Measurements from ENCODE around the gene OR5AN1.
"Not testable (repeated sequence)": the region's sequence is repeated elsewhere in the genome, so short reads cannot be mapped to it uniquely, and the experiment has no call there.

OR5AN1 gene

GRCh38 chr11:59336931-59337330 lies 21.8 kb upstream of the OR5AN1 start:
- TF ChIP-seq PRDM6 (tag by site-specific recombination; IDR thresholded peaks at IDR 0.05) (no peak), GFI1B (tag by site-specific recombination; IDR thresholded peaks at IDR 0.05) (no peak), YY1 (tag by site-specific recombination; IDR thresholded peaks at IDR 0.05) (no peak), ZNF211 (tag by site-specific recombination; IDR thresholded peaks at IDR 0.05; ENCODE audit: low read depth) (no peak), ZNF501 (tag by site-specific recombination; IDR thresholded peaks at IDR 0.05) (no peak)
- Histone ChIP-seq H3K36me3 (ENCODE audit: control insufficient read depth in 2 of 2, insufficient read depth in 1 of 2, low read length in 2 of 2) (no peaks in the 10 kb centered on the region), H3K4me3 (ENCODE audit: low read depth, low read length) (no peak overlapping the region), H3K4me1 (ENCODE audit: control insufficient read depth, insufficient read depth, low read length) (no peaks in the 10 kb centered on the region), H3K9me3 (ENCODE audit: control insufficient read depth, insufficient read depth, low read depth, low read length) (no peaks in the 10 kb centered on the region), H3K27ac (ENCODE audit: extremely low read depth, low read depth, low read length) (no peak overlapping the region)
- ChIA-PET POLR2A (no interaction called here), CTCF (no interaction called here)

GRCh38 chr11:59349657-59350056 lies 9.0 kb upstream of the OR5AN1 start:
- H3K9me3 ChIP-seq (ENCODE audit: control insufficient read depth, insufficient read depth, low read depth, low read length); CTCF ChIA-PET; H3K4me1 ChIP-seq (ENCODE audit: control insufficient read depth, insufficient read depth, low read length); H3K4me3 ChIP-seq (ENCODE audit: low read depth, low read length); H3K36me3 ChIP-seq (ENCODE audit: control insufficient read depth in 2 of 2, insufficient read depth in 1 of 2, low read length in 2 of 2); POLR2A ChIA-PET; H3K27ac ChIP-seq (ENCODE audit: extremely low read depth, low read depth, low read length): not testable (repeated sequence)

GRCh38 chr11:59355226-59355625 lies 3.5 kb upstream of the OR5AN1 start:
- Histone ChIP-seq H3K27ac (ENCODE audit: extremely low read depth, low read depth, low read length) (no peak overlapping the region), H3K36me3 (ENCODE audit: control insufficient read depth in 2 of 2, insufficient read depth in 1 of 2, low read length in 2 of 2) (no peaks in the 10 kb centered on the region), H3K9me3 (ENCODE audit: control insufficient read depth, insufficient read depth, low read depth, low read length) (no peaks in the 10 kb centered on the region), H3K4me1 (ENCODE audit: control insufficient read depth, insufficient read depth, low read length) (no peaks in the 10 kb centered on the region), H3K4me3 (ENCODE audit: low read depth, low read length) (no peak overlapping the region)
- TF ChIP-seq ZNF529 (tag by site-specific recombination; IDR thresholded peaks at IDR 0.05; ENCODE audit: insufficient replicate concordance) (no peak), ZNF639 (tag by site-specific recombination; IDR thresholded peaks at IDR 0.05) (no peak), HOXA7 (CRISPR knock-in tag; IDR thresholded peaks at IDR 0.05; ENCODE audit: borderline replicate concordance) (no peak), SP2 (tag by site-specific recombination; IDR thresholded peaks at IDR 0.05) (no peak), ZNF768 (tag by site-specific recombination; IDR thresholded peaks at IDR 0.05) (no peak), ZNF555 (tag by site-specific recombination; conservative IDR thresholded peaks at IDR 0.05) (no peak), ZBTB6 (tag by site-specific recombination; IDR thresholded peaks at IDR 0.05) (no peak), HOXD13 (CRISPR knock-in tag; IDR thresholded peaks at IDR 0.05; ENCODE audit: borderline replicate concordance) (no peak), ZNF513 (tag by site-specific recombination; IDR thresholded peaks at IDR 0.05) (no peak), ZNF175 (tag by site-specific recombination; IDR thresholded peaks at IDR 0.05) (no peak), ZNF174 (tag by site-specific recombination; IDR thresholded peaks at IDR 0.05) (no peak)
- POLR2A ChIA-PET, result no interaction called here
- CTCF ChIA-PET, result no interaction called here
